Esophagus squamous epithelium (tissue), 4 donors: ENCODE measurements around the gene NNT.

Source experiments
- POLR2A ChIP-seq, 4 donors: fragments of 450-650 bp; IDR thresholded peaks; one replicate each; pipeline ENCODE4 v1.6.1; 2017; ENCODE audit warnings: antibody characterized with exemption in 4 of 4, mild to moderate bottlenecking in 4 of 4, moderate library complexity in 3 of 4
- TF ChIP-seq, protein P1 (sequence below), 6 experiments: fragments of 450-650 bp in 4 of 6; fragments of 200-600 bp in 2 of 6; sonication (generic) in 2 of 6; IDR thresholded peaks; one replicate each; pipeline ENCODE4 v1.5.1; 2016 to 2019; ENCODE audit warnings: antibody characterized with exemption in 6 of 6, mild to moderate bottlenecking in 4 of 6, moderate library complexity in 4 of 6

DNA sequence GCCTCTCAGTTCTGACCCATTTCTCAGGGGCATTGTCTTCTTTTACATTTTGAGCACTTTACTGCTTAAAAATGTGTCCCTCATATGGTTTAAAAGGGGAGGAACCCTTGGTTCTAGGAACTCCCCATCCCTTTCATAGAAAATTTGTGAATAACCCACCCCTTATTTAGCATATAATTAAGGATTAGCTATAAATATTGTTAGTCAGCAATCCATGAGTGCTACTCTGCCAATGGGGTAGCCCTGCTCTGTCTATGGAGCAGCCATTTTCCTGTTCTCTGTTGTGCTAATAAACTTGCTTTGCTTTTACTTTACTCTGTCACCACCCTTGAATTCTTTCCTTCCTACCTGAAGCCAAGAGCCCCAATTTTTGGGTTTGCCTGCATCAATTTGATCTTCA lies 12.3 kb upstream of the NNT start:
- TF ChIP-seq, protein P1, sequence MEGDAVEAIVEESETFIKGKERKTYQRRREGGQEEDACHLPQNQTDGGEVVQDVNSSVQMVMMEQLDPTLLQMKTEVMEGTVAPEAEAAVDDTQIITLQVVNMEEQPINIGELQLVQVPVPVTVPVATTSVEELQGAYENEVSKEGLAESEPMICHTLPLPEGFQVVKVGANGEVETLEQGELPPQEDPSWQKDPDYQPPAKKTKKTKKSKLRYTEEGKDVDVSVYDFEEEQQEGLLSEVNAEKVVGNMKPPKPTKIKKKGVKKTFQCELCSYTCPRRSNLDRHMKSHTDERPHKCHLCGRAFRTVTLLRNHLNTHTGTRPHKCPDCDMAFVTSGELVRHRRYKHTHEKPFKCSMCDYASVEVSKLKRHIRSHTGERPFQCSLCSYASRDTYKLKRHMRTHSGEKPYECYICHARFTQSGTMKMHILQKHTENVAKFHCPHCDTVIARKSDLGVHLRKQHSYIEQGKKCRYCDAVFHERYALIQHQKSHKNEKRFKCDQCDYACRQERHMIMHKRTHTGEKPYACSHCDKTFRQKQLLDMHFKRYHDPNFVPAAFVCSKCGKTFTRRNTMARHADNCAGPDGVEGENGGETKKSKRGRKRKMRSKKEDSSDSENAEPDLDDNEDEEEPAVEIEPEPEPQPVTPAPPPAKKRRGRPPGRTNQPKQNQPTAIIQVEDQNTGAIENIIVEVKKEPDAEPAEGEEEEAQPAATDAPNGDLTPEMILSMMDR (IDR thresholded peaks at IDR 0.05), result no peak
- TF ChIP-seq POLR2A (IDR thresholded peaks at IDR 0.05), result no peak
